Endothelial cell of umbilical vein (primary cell): ENCODE measurements around the gene JARID2.

Source experiments
- CTCF ChIP-seq, 2 donors: IDR thresholded peaks; 1 replicate in 1 of 2; 2 replicates in 1 of 2; pipeline ENCODE4 v1.5.1; 2011; ENCODE audit warnings: low read length in 2 of 2, mild to moderate bottlenecking in 2 of 2, moderate library complexity in 2 of 2, control low read depth in 1 of 2, inconsistent platforms in 1 of 2, low read depth in 1 of 2; ENCODE audit not compliant: insufficient read depth in 1 of 2; ENCODE audit errors: extremely low read depth in 1 of 2
- EZH2 ChIP-seq: IDR thresholded peaks from 2 replicates; pipeline ENCODE4 v1.6.1; 2012; ENCODE audit warnings: borderline replicate concordance, low read depth, mild to moderate bottlenecking, moderate library complexity, low read length, inconsistent platforms; ENCODE audit not compliant: severe bottlenecking
- GATA2 ChIP-seq: IDR thresholded peaks from 2 replicates; pipeline ENCODE4 v1.7.0; 2011; ENCODE audit warnings: low read depth, mild to moderate bottlenecking, moderate library complexity, mixed read lengths, low read length; ENCODE audit not compliant: insufficient read length, insufficient read depth
- JUN ChIP-seq: IDR thresholded peaks from 2 replicates; pipeline ENCODE4 v1.6.1; 2011; ENCODE audit warnings: borderline replicate concordance, low read depth; ENCODE audit not compliant: insufficient read length, insufficient read depth
- MAX ChIP-seq: IDR thresholded peaks from 2 replicates; pipeline ENCODE4 v1.6.1; 2011; ENCODE audit not compliant: insufficient read depth, insufficient read length
- MYC ChIP-seq: IDR thresholded peaks from one replicate; pipeline ENCODE4 v1.6.1; 2011; ENCODE audit warnings: mild to moderate bottlenecking, low read depth, low read length
- POLR2A ChIP-seq: IDR thresholded peaks from 2 replicates; pipeline ENCODE4 v1.6.1; 2012; ENCODE audit warnings: low read depth, mild to moderate bottlenecking, control low read depth, low read length
- POLR2AphosphoS5 ChIP-seq: IDR thresholded peaks from 2 replicates; pipeline ENCODE4 v1.6.1; 2012; ENCODE audit warnings: low read depth, mild to moderate bottlenecking, control low read depth, low read length, moderate library complexity; ENCODE audit not compliant: insufficient read depth

GRCh38 chr6:15234068-15234758, 11.7 kb upstream of the JARID2 start:
- TF ChIP-seq POLR2AphosphoS5 (no peak), POLR2A (no peak), EZH2 (no peak), CTCF (IDR thresholded peaks at IDR 0.05; ENCODE audit: extremely low read depth in 1 of 2, insufficient read depth in 1 of 2, low read depth in 1 of 2, low read length in 2 of 2) (no peak), MAX (no peak), JUN (no peak), MYC (no peak), GATA2 (no peak)
